ENCODE data around the gene SASH3. TPM values are rescaled to one million over a fixed set of nuclear protein-coding genes. Genes with fewer than 3 reads are reported as not detected.
"Not testable (repeated sequence)": the region's sequence is repeated elsewhere in the genome, so short reads cannot be mapped to it uniquely, and the experiment has no call there.

SASH3 gene
- not detected in 2 replicates for total RNA-seq (2014; rRNA removed; shearing (Covaris generic); ENCODE audit: low replicate concordance)

DNA sequence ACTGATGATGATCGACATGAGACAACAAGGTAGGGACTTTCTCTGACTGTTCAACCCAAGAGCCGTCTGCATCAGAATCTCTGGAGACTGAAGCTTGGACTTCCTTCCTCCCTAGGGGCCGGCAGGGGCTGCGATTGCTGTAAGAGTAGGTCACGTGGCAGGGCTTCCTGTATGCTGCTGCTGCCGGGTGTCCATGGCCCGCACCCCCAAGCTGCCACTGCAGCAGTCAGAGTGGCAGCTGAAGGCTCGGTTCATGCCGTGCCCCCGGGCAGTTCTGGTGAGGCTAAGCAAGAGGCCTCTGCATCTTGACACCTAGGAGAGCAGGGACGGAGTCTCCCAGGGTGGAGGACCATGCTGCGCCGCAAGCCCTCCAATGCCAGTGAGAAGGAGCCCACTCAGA is at the start of gene SASH3:
Gene SASH3, plus strand, starts transcription at position 203 of the 400 bp plus-strand sequence. Its CDS starts 149 bp downstream, at position 352.
- H3K4me3 ChIP-seq = no peak within 1 kb of the TSS
- H3K36me3 ChIP-seq = no peaks in the 10 kb centered on the region
- no peak for DNase-seq
- H3K27me3 ChIP-seq = no peaks in the 10 kb centered on the region
- H3K9me3 ChIP-seq = no peaks in the 10 kb centered on the region

DNA sequence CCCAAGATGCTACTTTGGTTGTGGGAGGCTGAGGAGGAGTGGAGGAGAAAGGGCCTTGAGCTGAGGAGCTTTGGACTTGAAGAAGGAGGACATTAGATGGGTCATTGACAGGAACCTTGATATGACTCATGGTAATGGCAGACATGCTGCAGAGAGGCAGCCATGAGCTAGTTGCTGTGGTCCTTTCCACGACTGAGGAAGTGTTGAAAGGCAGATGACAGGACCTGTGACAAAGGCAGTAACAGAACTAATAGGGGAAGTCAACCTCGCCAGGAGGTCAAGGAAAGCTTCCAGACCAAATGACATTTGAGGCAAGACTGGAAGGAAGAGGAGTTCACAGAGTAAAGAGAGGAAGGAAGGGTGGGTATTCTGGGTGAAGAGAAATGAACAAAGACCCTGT is 48.5 kb upstream of the SASH3 start:
- no peak for DNase-seq
- no peaks in the 10 kb centered on the region for H3K27me3 ChIP-seq

DNA sequence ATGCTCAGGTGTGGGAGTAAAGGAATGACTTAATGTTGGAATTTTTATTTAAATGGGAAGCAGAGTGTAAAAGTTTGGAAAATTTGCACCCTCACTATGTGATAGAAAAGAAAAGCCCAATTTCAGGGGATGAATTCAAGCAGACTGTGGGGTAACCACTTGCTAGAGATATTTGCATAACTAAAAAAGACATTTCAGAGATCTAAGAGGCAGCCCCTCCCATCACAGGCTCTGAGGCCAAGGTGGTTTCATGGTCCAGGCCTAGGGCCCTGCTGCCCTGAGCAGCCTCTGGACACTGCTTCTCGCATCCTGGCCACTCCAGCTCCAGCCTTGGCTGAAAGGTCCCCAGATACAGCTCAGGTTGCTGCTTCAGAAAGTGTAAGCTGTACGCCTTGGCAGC is 46.9 kb upstream of the SASH3 start:
- Histone ChIP-seq H3K4me3 (no peak overlapping the region), H3K27me3 (no peaks in the 10 kb centered on the region), H3K36me3 (no peaks in the 10 kb centered on the region), H3K9me3 (no peaks in the 10 kb centered on the region)
- DNase-seq = no peak

More for the DNA sequence above, 48.5 kb upstream of the SASH3 start:
- Histone ChIP-seq H3K36me3 (no peaks in the 10 kb centered on the region), H3K4me3 (no peak overlapping the region), H3K9me3 (no peaks in the 10 kb centered on the region)

DNA sequence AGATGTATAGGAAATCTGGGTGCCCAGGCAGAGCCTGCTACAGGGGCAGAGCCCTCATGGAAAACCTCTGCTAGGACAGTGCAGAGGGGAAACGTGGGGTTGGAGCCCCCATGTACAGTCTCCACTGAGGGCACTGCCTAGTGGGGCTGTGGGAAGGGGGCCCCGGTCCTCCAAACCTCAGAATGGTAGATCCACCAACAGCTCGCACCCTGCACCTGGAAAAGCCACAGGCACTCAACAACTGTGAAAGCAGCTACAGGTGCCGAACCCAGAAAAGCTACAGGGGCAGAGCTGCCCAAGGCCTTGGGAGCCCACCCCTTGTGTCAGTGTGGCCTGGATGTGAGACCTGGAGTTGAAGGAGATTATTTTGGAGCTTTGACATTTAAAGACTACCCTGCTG is 46.4 kb upstream of the SASH3 start:
- Histone ChIP-seq H3K9me3 (no peaks in the 10 kb centered on the region), H3K4me3 (no peak overlapping the region), H3K36me3 (no peaks in the 10 kb centered on the region), H3K27me3 (no peaks in the 10 kb centered on the region)
- no peak for DNase-seq

DNA sequence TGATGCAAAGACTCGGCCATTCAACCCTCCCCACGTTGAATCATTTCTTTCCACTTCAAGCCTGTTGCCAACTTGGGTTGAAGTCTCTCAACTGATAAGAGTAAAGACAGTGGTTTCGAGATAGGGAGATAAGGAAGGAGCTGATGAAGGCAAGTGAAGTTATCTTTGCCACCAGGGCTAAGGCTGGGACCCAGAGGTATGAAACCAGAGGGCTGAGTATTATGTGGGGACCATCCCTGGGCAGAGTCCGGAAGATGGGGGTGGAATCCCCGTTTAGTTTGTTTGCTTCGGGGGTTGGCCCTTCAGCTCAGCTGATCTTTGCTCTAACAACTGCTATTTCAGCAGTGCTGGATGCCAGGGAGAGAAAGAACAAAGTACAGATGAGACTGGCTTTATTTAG is 43.3 kb upstream of the SASH3 start:
- no peaks in the 10 kb centered on the region for H3K27me3 ChIP-seq
- no peaks in the 10 kb centered on the region for H3K36me3 ChIP-seq
- H3K4me3 ChIP-seq = no peak overlapping the region

DNA sequence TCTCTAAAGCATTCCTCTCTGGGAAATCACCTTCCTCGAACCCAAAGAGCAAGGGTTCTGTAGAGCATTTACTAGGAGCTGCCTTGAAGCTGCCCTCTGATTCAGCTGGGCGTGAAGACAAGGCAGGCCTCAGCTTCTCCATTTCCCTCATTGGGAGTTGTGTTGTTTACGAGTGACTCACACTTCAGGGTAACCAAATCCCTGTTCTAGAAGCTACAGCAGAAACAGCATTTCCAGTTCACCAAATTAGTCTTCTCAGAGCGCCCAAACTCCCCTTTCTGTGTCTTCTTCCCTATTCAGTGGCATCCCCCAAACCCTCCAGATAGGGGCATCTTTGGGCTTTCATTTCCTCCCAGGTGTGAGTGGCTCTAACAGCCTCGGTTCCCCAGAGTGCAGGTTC is 41.8 kb upstream of the SASH3 start:
- peak; percentile 29 for DNase-seq
- Histone ChIP-seq H3K9me3 (no peaks in the 10 kb centered on the region), H3K36me3 (no peaks in the 10 kb centered on the region), H3K27me3 (no peaks in the 10 kb centered on the region), H3K4me3 (no peak overlapping the region)

More for the DNA sequence above, 43.3 kb upstream of the SASH3 start:
- H3K9me3 ChIP-seq = no peaks in the 10 kb centered on the region
- no peak for DNase-seq

DNA sequence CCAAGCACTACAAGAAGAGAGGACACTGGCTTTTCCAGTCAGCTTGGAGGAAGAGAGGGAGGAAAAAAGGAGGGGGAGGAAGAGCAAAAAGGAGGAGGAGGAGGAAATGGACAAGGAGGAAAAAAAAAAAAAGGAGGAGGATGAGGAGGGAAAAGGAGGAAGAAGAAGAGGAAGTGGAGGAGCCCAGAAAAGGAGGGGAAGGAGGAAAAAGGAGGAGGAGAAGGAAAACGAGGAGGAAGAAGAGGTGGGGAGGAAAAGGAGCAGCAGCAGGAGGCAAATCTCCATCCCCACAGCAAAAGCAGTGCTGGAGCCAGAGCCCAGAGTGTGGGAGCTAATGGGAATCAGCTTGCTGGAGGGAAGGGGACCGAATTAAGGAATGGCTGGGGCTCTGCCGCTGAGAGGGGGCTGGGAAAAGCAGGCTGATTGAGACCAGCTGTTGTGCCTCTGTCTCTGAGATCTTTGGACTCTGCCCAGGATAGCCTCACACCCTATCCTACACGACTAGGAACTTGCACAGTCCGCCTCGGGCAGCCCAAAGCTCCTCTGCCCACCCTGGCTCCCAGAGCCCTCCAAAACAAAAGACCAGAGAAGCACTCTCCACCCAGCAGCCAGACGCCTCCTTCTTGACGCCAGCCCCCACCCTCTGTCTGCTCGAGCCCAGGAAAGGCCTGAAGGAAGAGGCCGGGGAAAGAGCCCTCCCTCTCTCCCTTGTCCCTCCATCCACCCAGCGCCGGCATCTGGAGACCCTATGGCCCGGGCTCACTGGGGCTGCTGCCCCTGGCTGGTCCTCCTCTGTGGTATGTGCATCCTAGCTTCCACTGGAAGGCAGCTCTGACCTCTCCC is 41.1 kb upstream of the SASH3 start, which contains the start of gene XPNPEP2:
Gene XPNPEP2, plus strand, starts transcription at position 514 of the 843 bp plus-strand sequence. Its CDS starts 235 bp downstream, at position 749.
- Histone ChIP-seq H3K4me3 (no peak within 1 kb of the TSS), H3K36me3 (no peaks in the 10 kb centered on the region), H3K9me3 (no peaks in the 10 kb centered on the region), H3K27me3 (no peaks in the 10 kb centered on the region)
- DNase-seq = no peak

DNA sequence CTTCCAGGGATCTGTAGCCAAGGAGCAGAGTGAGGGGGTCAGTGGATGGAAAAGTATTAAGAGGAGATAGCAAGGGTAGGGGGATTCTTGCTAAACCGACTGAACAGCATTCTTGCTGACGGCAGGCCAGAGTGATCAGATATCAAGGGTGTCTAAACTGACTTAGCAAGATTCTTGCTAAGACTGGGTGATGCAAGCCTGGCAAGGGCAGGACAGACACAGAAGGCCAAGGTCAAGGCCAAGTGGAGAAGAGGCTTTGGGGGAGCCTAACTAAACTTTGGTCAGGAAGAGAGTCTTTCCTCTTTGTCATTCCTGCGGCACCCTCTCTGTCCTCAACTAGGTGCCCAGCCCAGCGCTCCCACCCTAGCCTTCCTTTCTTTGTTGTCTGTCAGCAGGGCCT is 40.2 kb upstream of the SASH3 start:
- no peak overlapping the region for H3K4me3 ChIP-seq
- no peaks in the 10 kb centered on the region for H3K36me3 ChIP-seq

DNA sequence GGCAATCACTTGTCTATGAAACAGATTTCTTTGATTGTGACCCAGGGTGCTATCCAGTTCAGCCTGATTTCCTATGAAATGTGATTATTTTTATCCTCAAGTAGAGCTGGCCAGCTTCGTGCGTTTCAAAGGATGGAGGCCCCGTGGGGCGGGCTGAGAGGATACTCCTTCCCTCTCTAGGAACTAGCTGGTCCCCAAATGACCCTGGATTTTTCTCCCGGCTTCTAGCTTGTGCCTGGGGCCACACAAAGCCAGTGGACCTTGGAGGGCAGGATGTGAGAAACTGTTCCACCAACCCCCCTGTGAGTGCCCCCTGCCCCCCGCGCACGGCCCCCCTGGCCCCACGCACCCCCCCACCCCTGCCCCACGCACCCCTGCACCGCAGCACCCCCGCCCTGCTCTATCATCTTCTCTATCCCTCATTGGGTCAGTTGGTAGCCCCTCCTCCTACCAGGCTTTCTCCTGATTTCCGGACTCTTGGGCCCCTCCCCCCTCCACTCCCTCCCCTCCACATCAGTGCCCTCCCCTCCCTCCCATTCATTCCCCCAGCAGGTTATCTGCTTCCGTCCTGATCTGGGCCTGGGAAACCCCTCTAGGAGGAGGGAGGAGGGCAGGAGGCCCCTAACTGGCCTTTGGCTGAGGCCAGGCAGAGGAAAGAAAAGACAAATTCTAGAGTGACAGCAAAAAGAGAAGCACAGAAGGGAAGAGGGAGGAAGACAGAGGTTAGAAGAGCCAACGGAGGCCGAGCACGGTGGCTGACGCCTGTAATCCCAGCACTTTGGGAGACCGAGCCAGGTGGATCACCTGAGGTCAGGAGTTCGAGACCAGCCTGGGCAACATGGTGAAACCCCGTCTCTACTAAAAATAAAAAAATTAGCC is 37.6 kb upstream of the SASH3 start:
- Histone ChIP-seq H3K36me3 (no peaks in the 10 kb centered on the region), H3K27me3 (no peaks in the 10 kb centered on the region), H3K4me3 (no peak overlapping the region), H3K9me3 (no peaks in the 10 kb centered on the region)
- no peak for DNase-seq

More for the DNA sequence above, 40.2 kb upstream of the SASH3 start:
- no peak for DNase-seq
- Histone ChIP-seq H3K9me3 (no peaks in the 10 kb centered on the region), H3K27me3 (no peaks in the 10 kb centered on the region)

DNA sequence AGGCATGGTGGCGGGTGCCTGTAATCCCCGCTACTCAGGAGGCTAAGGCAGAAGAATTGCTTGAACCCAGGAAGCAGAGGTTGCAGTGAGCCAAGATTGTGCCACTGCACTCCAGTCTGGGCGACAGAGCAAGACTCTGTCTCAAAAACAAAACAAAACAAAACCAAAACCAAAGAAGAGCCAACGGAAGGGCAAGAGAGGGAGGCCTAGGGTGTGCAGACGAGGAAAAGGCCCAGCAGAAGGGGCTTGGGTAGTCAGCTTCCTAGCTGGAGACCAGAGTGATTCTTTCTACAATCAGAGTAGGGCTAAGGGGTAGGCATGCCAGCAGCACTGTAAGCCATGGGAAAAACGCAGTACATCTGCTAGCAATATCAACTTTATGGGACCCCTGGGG is 37.0 kb upstream of the SASH3 start:
- not testable (repeated sequence) for H3K9me3 ChIP-seq, H3K4me3 ChIP-seq, H3K27me3 ChIP-seq, H3K36me3 ChIP-seq, DNase-seq

DNA sequence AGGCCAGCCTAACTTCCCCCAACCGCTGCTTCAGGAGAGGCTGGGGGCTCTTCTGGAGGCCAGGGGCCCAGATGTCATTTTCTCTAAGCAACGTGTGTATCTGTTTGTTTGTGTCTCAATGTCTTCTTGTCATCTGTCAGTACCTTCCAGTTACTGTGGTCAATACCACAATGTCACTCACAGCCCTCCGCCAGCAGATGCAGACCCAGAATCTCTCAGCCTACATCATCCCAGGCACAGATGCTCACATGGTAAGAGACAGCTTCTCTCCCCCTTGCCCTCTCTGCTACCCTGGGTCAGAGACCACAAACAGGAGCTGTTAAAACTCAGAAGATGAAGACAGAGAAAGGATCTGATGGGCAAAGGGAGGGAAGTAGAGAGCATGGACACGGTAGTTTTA is 35.9 kb upstream of the SASH3 start:
- Histone ChIP-seq H3K36me3 (no peaks in the 10 kb centered on the region), H3K4me3 (no peak overlapping the region), H3K9me3 (no peaks in the 10 kb centered on the region), H3K27me3 (no peaks in the 10 kb centered on the region)
- no peak for DNase-seq

DNA sequence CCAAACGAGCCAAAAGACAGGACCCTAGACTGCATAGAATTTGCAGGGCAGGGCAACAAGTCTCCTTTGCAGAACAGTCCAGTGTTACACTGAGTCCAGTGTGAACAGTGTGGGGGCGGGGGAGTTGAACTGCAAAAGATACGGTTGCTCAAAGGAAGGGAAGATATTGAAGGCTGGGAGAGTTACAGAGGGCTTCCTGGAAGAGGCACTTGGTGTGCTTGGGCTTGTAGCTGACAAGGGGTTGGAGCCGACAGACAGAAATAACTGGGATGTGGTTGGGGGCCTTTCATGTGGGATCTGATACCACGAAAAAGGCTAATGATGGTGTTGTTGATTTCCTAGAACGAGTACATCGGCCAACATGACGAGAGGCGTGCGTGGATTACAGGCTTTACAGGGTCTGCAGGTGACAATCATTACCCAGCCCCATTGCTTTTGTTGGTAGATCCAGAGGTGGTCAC is 34.9 kb upstream of the SASH3 start:
- Histone ChIP-seq H3K27me3 (no peaks in the 10 kb centered on the region), H3K36me3 (no peaks in the 10 kb centered on the region), H3K4me3 (no peak overlapping the region), H3K9me3 (no peaks in the 10 kb centered on the region)
- DNase-seq = no peak

DNA sequence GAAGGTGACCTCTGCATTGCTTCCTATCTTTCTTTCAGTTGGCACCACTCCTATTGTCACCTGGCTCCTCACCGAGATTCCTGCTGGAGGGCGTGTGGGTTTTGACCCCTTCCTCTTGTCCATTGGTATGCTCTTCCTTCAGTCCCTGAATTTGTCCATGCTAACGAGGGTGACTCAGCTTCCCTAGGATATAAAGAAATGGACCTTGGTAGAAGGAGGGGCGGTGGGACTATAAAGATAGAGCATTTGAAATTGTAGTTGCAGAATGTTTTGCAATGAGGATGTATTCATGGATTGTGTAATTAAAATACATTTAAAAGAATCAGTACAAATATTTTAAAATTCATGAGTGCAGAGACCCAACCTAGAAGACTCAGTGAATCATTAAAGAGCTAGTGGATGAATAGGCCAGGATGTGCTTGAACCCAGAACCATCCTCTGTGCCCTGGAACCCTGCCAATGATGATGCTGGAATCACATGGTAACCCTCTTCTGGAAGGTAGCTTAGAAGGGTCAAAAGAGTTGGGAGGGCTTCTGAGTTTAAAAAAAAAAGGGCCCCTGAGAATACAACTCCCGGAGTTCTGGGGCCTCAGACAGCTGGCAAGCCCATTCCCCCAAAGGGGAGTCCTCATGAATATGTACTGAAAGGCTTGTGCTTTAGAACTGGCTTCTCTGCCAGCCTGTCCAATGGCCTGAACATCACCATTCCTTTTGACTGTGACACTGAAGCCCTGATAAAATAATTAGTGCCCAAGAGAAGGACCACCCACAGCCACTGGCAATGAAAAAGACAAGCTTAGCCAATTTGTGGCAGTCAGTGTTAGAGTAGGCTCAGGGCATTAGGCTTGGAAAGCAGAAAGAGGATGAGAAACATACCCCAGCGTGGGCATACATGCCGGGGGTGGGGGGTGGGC is 32.9 kb upstream of the SASH3 start:
- Histone ChIP-seq H3K36me3 (no peaks in the 10 kb centered on the region), H3K4me3 (no peak overlapping the region), H3K9me3 (no peaks in the 10 kb centered on the region), H3K27me3 (no peaks in the 10 kb centered on the region)
- DNase-seq = no peak

DNA sequence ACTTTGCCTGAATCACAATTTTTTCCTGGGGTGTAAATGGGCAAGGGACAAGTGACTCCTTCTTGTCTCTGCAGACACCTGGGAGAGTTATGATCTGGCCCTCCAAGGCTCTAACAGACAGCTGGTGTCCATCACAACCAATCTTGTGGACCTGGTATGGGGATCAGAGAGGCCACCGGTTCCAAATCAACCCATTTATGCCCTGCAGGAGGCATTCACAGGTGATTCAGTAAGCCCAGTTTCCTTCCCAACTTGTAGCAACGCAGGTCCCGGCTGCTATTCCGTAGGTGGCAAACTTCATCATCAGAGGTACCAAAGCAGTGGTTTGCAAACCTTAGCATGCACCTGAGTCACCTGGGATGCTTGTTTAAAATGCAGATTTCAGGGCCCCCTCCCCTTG is 32.2 kb upstream of the SASH3 start:
- H3K27me3 ChIP-seq = no peaks in the 10 kb centered on the region
- no peak overlapping the region for H3K4me3 ChIP-seq
- DNase-seq = no peak
- no peaks in the 10 kb centered on the region for H3K36me3 ChIP-seq
- H3K9me3 ChIP-seq = no peaks in the 10 kb centered on the region

DNA sequence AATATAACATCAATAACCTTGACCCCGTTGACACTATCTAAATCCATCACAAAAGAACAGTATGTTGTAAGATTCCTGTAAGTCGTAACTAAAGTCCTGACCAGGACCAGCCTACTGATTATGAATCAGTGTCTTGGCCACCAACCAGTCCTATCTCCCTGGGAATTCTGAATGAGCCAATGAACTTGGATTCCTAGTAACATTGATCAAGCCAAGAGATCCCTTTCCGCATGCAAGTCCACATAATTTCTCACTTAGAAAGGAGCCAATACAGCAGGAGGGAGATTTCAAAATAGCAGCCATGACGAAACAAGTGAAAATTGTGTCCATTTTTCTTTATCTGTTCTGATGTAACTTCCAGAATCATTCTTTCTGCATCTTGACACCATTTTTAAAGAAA is 31.4 kb upstream of the SASH3 start:
- no peaks in the 10 kb centered on the region for H3K36me3 ChIP-seq
- no peaks in the 10 kb centered on the region for H3K27me3 ChIP-seq
- no peak overlapping the region for H3K4me3 ChIP-seq
- DNase-seq = peak; percentile 38
- H3K9me3 ChIP-seq = no peaks in the 10 kb centered on the region

DNA sequence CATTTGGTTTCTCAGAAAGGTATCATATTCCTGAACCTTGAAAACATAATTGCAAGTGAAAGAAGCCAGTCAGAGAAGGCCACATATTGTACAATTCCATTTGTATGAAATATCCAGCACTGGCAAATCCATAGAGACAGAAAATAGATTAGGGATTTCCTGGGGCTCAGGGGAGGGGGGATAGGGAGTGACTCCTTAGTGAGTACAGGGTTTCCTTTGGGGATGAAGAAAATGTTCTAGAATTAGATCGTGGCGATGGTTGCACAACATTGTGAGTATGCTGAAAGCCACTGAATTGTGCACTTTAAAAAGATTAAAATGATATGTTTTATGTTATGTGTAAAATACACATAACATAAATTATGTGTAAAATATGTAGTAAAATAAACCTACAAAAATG is 30.7 kb upstream of the SASH3 start:
- no peak for DNase-seq
- Histone ChIP-seq H3K9me3 (no peaks in the 10 kb centered on the region), H3K27me3 (no peaks in the 10 kb centered on the region), H3K4me3 (no peak overlapping the region), H3K36me3 (no peaks in the 10 kb centered on the region)
